ENCODE data around the gene SAFB.

The SAFB gene

DNA sequence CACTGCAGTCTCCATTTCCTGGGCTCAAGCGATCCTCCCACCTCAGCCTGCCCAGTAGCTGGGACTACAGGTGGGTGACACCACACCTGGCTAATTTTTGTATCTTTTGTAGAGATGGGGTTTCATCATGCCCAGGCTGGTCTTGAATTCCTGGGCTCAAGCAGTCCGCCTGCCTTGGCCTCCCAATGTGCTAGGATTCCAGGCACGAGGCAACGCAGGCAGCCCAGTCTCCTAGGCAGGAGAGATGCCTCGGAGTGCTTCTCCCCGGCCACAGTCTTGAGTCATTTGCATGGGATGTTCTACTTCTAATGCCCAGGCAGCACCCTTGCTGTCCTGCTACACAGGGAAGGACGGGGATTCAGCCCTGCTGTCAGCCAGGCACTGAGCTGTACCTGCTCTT, 48.7 kb downstream of the SAFB start:
- no peak overlapping the region for H3K4me3 ChIP-seq (ENCODE audit: low read depth, low read length)

GRCh38 chr19:5672708-5673459, 50.0 kb downstream of the SAFB start:
- Histone ChIP-seq H2BK12ac (ENCODE audit: low read length) (no peak overlapping the region), H3K23ac (ENCODE audit: low read length) (no peak overlapping the region), H4K12ac (ENCODE audit: low read depth, low read length) (no peak overlapping the region), H3K36me3 (ENCODE audit: control insufficient read depth in 1 of 2, insufficient read depth in 2 of 2, low read length in 2 of 2) (peaks cover 26 to 30% of the 10 kb centered on the region in 2 experiments), H2BK120ac (ENCODE audit: insufficient read depth, low read length, poor library complexity) (no peak overlapping the region), H3K79me1 (ENCODE audit: low read length) (no peaks in the 10 kb centered on the region), H3K9ac (ENCODE audit: low read length) (no peak overlapping the region), H3K27ac (ENCODE audit: low read depth, low read length) (no peak overlapping the region), H2BK5ac (ENCODE audit: low read depth, low read length, poor library complexity) (no peak overlapping the region), H3K9me3 (ENCODE audit: insufficient read depth, low read depth, low read length) (no peaks in the 10 kb centered on the region), H3K4me3 (ENCODE audit: low read depth, low read length) (no peak overlapping the region), H4K91ac (ENCODE audit: low read depth, low read length) (no peak overlapping the region), H3K18ac (ENCODE audit: low read length) (no peak overlapping the region), H3K27me3 (ENCODE audit: insufficient read depth, low read length) (no peaks in the 10 kb centered on the region), H2AK5ac (ENCODE audit: low read length) (no peak overlapping the region), H3K4me2 (ENCODE audit: low read length) (no peak overlapping the region), H3K4me1 (ENCODE audit: control insufficient read depth in 1 of 2, insufficient read depth in 2 of 2, low read length in 2 of 2) (peaks cover 2 to 3% of the 10 kb centered on the region in 2 experiments), H2AFZ (ENCODE audit: insufficient read depth, low read length, poor library complexity) (no peak overlapping the region), H3K79me2 (ENCODE audit: control insufficient read depth, insufficient read depth, low read length, poor library complexity) (no peaks in the 10 kb centered on the region), H3K4ac (ENCODE audit: low read depth, low read length) (no peak overlapping the region), H4K8ac (ENCODE audit: low read depth, low read length) (no peak overlapping the region), H3K14ac (ENCODE audit: low read length) (no peak overlapping the region)
- DNase-seq = no peak
- no CpG with 5 or more reads among the region's 13 CpGs for WGBS (ENCODE audit: extremely low coverage, insufficient coverage, insufficient read length)

More for the DNA sequence above, 48.7 kb downstream of the SAFB start:
- no peak overlapping the region for H2BK5ac ChIP-seq (ENCODE audit: low read depth, low read length, poor library complexity)
- no peak overlapping the region for H4K12ac ChIP-seq (ENCODE audit: low read depth, low read length)
- H3K36me3 ChIP-seq (ENCODE audit: control insufficient read depth in 1 of 2, insufficient read depth in 2 of 2, low read length in 2 of 2) = peaks cover 36 to 43% of the 10 kb centered on the region in 2 experiments
- no peak overlapping the region for H2BK120ac ChIP-seq (ENCODE audit: insufficient read depth, low read length, poor library complexity)
- no peak overlapping the region for H2AK5ac ChIP-seq (ENCODE audit: low read length)
- no peaks in the 10 kb centered on the region for H3K79me1 ChIP-seq (ENCODE audit: low read length)
- no peak overlapping the region for H4K8ac ChIP-seq (ENCODE audit: low read depth, low read length)
- H2AFZ ChIP-seq (ENCODE audit: insufficient read depth, low read length, poor library complexity) = no peak overlapping the region
- no peaks in the 10 kb centered on the region for H3K27me3 ChIP-seq (ENCODE audit: insufficient read depth, low read length)
- no peak overlapping the region for H3K4ac ChIP-seq (ENCODE audit: low read depth, low read length)
- DNase-seq = no peak
- H3K18ac ChIP-seq (ENCODE audit: low read length) = no peak overlapping the region
- no peaks in the 10 kb centered on the region for H3K79me2 ChIP-seq (ENCODE audit: control insufficient read depth, insufficient read depth, low read length, poor library complexity)
- no peak overlapping the region for H3K4me2 ChIP-seq (ENCODE audit: low read length)
- no peak overlapping the region for H4K91ac ChIP-seq (ENCODE audit: low read depth, low read length)
- WGBS (ENCODE audit: extremely low coverage, insufficient coverage, insufficient read length) = no CpG with 5 or more reads among the region's 7 CpGs
- H2BK12ac ChIP-seq (ENCODE audit: low read length) = no peak overlapping the region
- no peak overlapping the region for H3K23ac ChIP-seq (ENCODE audit: low read length)
- no peak overlapping the region for H3K27ac ChIP-seq (ENCODE audit: low read depth, low read length)
- H3K9ac ChIP-seq (ENCODE audit: low read length) = no peak overlapping the region
- no peak overlapping the region for H3K14ac ChIP-seq (ENCODE audit: low read length)
- no peaks in the 10 kb centered on the region for H3K9me3 ChIP-seq (ENCODE audit: insufficient read depth, low read depth, low read length)
- peaks cover 10 to 11% of the 10 kb centered on the region in 2 experiments for H3K4me1 ChIP-seq (ENCODE audit: control insufficient read depth in 1 of 2, insufficient read depth in 2 of 2, low read length in 2 of 2)

DNA sequence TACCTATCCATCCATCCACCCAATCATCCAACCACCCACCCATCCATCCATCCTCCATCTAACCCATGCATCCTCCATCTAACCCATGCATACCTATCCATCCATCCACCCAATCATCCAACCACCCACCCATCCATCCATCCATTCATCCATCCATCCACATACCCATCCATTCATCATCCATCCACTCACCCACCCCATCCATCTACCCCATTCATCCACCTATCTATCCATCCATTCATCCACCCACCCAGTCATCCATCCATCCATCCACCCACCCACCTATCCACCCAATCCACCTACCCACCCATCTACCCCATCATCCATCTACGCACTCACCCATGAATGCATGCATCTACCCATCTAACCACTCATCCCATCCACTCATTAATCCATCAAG, 50.9 kb downstream of the SAFB start:
- no peak overlapping the region for H2BK12ac ChIP-seq (ENCODE audit: low read length)
- no peak overlapping the region for H3K14ac ChIP-seq (ENCODE audit: low read length)
- H3K23ac ChIP-seq (ENCODE audit: low read length) = no peak overlapping the region
- H4K91ac ChIP-seq (ENCODE audit: low read depth, low read length) = no peak overlapping the region
- H3K18ac ChIP-seq (ENCODE audit: low read length) = no peak overlapping the region
- H3K4me1 ChIP-seq (ENCODE audit: control insufficient read depth in 1 of 2, insufficient read depth in 2 of 2, low read length in 2 of 2) = no peaks in the 10 kb centered on the region
- no peaks in the 10 kb centered on the region for H3K79me1 ChIP-seq (ENCODE audit: low read length)
- no peak overlapping the region for H3K4me2 ChIP-seq (ENCODE audit: low read length)
- no peak overlapping the region for H4K12ac ChIP-seq (ENCODE audit: low read depth, low read length)
- no peak overlapping the region for H3K4ac ChIP-seq (ENCODE audit: low read depth, low read length)
- H3K9me3 ChIP-seq (ENCODE audit: insufficient read depth, low read depth, low read length) = no peaks in the 10 kb centered on the region
- no peak overlapping the region for H3K4me3 ChIP-seq (ENCODE audit: low read depth, low read length)
- H2BK120ac ChIP-seq (ENCODE audit: insufficient read depth, low read length, poor library complexity) = no peak overlapping the region
- H4K8ac ChIP-seq (ENCODE audit: low read depth, low read length) = no peak overlapping the region
- DNase-seq = no peak
- no peaks in the 10 kb centered on the region for H3K79me2 ChIP-seq (ENCODE audit: control insufficient read depth, insufficient read depth, low read length, poor library complexity)
- H2AK5ac ChIP-seq (ENCODE audit: low read length) = no peak overlapping the region
- no peak overlapping the region for H3K9ac ChIP-seq (ENCODE audit: low read length)
- no peak overlapping the region for H3K27ac ChIP-seq (ENCODE audit: low read depth, low read length)
- H3K36me3 ChIP-seq (ENCODE audit: control insufficient read depth in 1 of 2, insufficient read depth in 2 of 2, low read length in 2 of 2) = peaks cover 26 to 32% of the 10 kb centered on the region in 2 experiments
- H2AFZ ChIP-seq (ENCODE audit: insufficient read depth, low read length, poor library complexity) = no peak overlapping the region
- no peaks in the 10 kb centered on the region for H3K27me3 ChIP-seq (ENCODE audit: insufficient read depth, low read length)
- no peak overlapping the region for H2BK5ac ChIP-seq (ENCODE audit: low read depth, low read length, poor library complexity)
- 100% methylated on average over 1 of the region's 1 CpG for WGBS (ENCODE audit: extremely low coverage, insufficient coverage, insufficient read length)

DNA sequence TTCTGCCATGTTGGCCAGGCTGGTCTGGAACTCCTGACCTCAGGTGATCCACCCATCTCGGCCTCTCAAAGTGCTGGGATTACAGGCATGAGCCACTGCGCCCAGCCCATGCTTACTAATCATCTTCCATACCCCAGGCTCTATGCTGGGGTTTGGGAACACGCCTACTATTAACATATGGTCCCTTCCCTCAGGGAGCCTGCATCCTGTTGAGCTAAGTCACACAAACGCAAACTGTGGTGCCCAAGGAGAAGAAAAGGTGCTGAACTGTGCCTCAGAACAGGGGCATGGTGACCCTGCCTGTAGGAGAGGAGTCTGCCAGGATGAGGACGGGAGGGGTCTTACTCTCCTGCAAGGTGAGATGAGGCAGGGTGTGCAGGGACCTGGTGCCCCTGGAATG, 51.8 kb downstream of the SAFB start:
- Histone ChIP-seq H3K79me2 (ENCODE audit: control insufficient read depth, insufficient read depth, low read length, poor library complexity) (peaks cover 3% of the 10 kb centered on the region), H2AFZ (ENCODE audit: insufficient read depth, low read length, poor library complexity) (no peak overlapping the region), H4K91ac (ENCODE audit: low read depth, low read length) (no peak overlapping the region), H3K27ac (ENCODE audit: low read depth, low read length) (no peak overlapping the region), H3K4me3 (ENCODE audit: low read depth, low read length) (no peak overlapping the region), H3K18ac (ENCODE audit: low read length) (no peak overlapping the region), H2BK12ac (ENCODE audit: low read length) (no peak overlapping the region), H3K4me2 (ENCODE audit: low read length) (no peak overlapping the region), H4K8ac (ENCODE audit: low read depth, low read length) (no peak overlapping the region), H2BK5ac (ENCODE audit: low read depth, low read length, poor library complexity) (no peak overlapping the region), H3K14ac (ENCODE audit: low read length) (no peak overlapping the region), H2AK5ac (ENCODE audit: low read length) (no peak overlapping the region), H4K12ac (ENCODE audit: low read depth, low read length) (no peak overlapping the region), H3K23ac (ENCODE audit: low read length) (no peak overlapping the region), H3K4ac (ENCODE audit: low read depth, low read length) (no peak overlapping the region), H3K27me3 (ENCODE audit: insufficient read depth, low read length) (no peaks in the 10 kb centered on the region), H3K79me1 (ENCODE audit: low read length) (no peaks in the 10 kb centered on the region), H3K9ac (ENCODE audit: low read length) (no peak overlapping the region), H3K4me1 (ENCODE audit: control insufficient read depth in 1 of 2, insufficient read depth in 2 of 2, low read length in 2 of 2) (peaks cover 5 to 7% of the 10 kb centered on the region in 2 experiments), H3K36me3 (ENCODE audit: control insufficient read depth in 1 of 2, insufficient read depth in 2 of 2, low read length in 2 of 2) (peaks cover 16 to 22% of the 10 kb centered on the region in 2 experiments), H2BK120ac (ENCODE audit: insufficient read depth, low read length, poor library complexity) (no peak overlapping the region), H3K9me3 (ENCODE audit: insufficient read depth, low read depth, low read length) (no peaks in the 10 kb centered on the region)
- WGBS (ENCODE audit: extremely low coverage, insufficient coverage, insufficient read length) = no CpG with 5 or more reads among the region's 5 CpGs
- no peak for DNase-seq

Data from trophoblast cell (in vitro differentiated cells and primary cell).